CD14-positive monocyte (primary cell): ENCODE results near the gene ZNF470. TPM values are rescaled to one million over a fixed set of nuclear protein-coding genes. Genes with fewer than 3 reads are reported as not detected.

Experiments used
- DNase-seq, 3 donors: peaks; one replicate each; pipeline ENCODE4 v3.0.0-alpha.2; 2011 to 2022
- H2AFZ ChIP-seq: 2 replicates; pipeline ENCODE4 v1.6.0; 2012; ENCODE audit warnings: mild to moderate bottlenecking, low read depth, low read length, inconsistent platforms; ENCODE audit not compliant: insufficient read depth, poor library complexity, severe bottlenecking
- H3K27ac ChIP-seq, 2 donors: 1 replicate in 1 of 2; 2 replicates in 1 of 2; pipeline ENCODE4 v1.5.1; 2012 to 2013; ENCODE audit warnings: low read length in 2 of 2, control low read depth in 1 of 2, inconsistent platforms in 1 of 2, low read depth in 1 of 2, mild to moderate bottlenecking in 1 of 2
- H3K27me3 ChIP-seq, 2 donors: one replicate each; pipeline versions ENCODE4 v1.6.0 to v1.6.1; 2011 to 2013; ENCODE audit warnings: low read length in 2 of 2; ENCODE audit not compliant: control insufficient read depth in 2 of 2, insufficient read depth in 2 of 2
- H3K36me3 ChIP-seq, 2 donors: replicated peaks in 1 of 2; 1 replicate in 1 of 2; 2 replicates in 1 of 2; pipeline versions ENCODE4 v1.5.1 to v1.6.1; 2012 to 2013; ENCODE audit warnings: low read length in 2 of 2, control low read depth in 1 of 2, inconsistent platforms in 1 of 2, mild to moderate bottlenecking in 1 of 2; ENCODE audit not compliant: insufficient read depth in 2 of 2, control insufficient read depth in 1 of 2
- H3K4me1 ChIP-seq, 2 donors: 1 replicate in 1 of 2; 2 replicates in 1 of 2; pipeline versions ENCODE4 v1.5.1 to v1.6.1; 2012 to 2013; ENCODE audit warnings: low read length in 2 of 2, control low read depth in 1 of 2, inconsistent platforms in 1 of 2, mild to moderate bottlenecking in 1 of 2, moderate library complexity in 1 of 2; ENCODE audit not compliant: insufficient read depth in 2 of 2, control insufficient read depth in 1 of 2
- H3K4me2 ChIP-seq: replicated peaks from 2 replicates; pipeline ENCODE3; 2012; ENCODE audit warnings: low read length, moderate library complexity, mild to moderate bottlenecking; ENCODE audit not compliant: poor library complexity, severe bottlenecking; ENCODE audit errors: extremely low read depth
- H3K4me3 ChIP-seq, 3 experiments: fragments of 200-600 bp in 1 of 3; sonication (generic) in 1 of 3; replicated peaks in 1 of 3; 1 replicate in 2 of 3; 2 replicates in 1 of 3; pipeline ENCODE4 v1.5.1; 2011 to 2013; ENCODE audit warnings: low read length in 3 of 3, mild to moderate bottlenecking in 3 of 3, control low read depth in 2 of 3, low read depth in 2 of 3, inconsistent platforms in 1 of 3, moderate library complexity in 1 of 3
- H3K79me2 ChIP-seq: 2 replicates; pipeline ENCODE4 v1.6.0; 2012; ENCODE audit warnings: mild to moderate bottlenecking, control low read depth, inconsistent platforms, low read length, moderate library complexity; ENCODE audit not compliant: insufficient read depth
- H3K9ac ChIP-seq: 2 replicates; pipeline ENCODE4 v1.6.0; 2017; ENCODE audit warnings: low read length, mild to moderate bottlenecking; ENCODE audit not compliant: insufficient read depth, poor library complexity, severe bottlenecking
- H3K9me3 ChIP-seq, 2 donors: replicated peaks in 1 of 2; 1 replicate in 1 of 2; 2 replicates in 1 of 2; pipeline versions ENCODE4 v1.5.1 to v1.6.1; 2012 to 2013; ENCODE audit warnings: low read length in 2 of 2, control low read depth in 1 of 2; ENCODE audit not compliant: control insufficient read depth in 1 of 2, insufficient read depth in 1 of 2
- H4K20me1 ChIP-seq: 2 replicates; pipeline ENCODE4 v1.6.0; 2012; ENCODE audit warnings: mild to moderate bottlenecking, low read length, control low read depth, moderate library complexity; ENCODE audit not compliant: insufficient read depth
- H3K27ac Mint-ChIP-seq, 7 donors: one replicate each; pipeline ENCODE4 v1.8.0; 2020; ENCODE audit warnings: mild to moderate bottlenecking in 7 of 7, mixed read lengths in 7 of 7, moderate library complexity in 6 of 7, inconsistent platforms in 2 of 7
- H3K27me3 Mint-ChIP-seq, 3 donors: one replicate each; pipeline ENCODE4 v1.8.0; 2021 to 2022; ENCODE audit warnings: low read depth in 3 of 3, mild to moderate bottlenecking in 3 of 3, mixed read lengths in 3 of 3, moderate library complexity in 3 of 3, inconsistent platforms in 1 of 3
- H3K36me3 Mint-ChIP-seq, 2 donors: one replicate each; pipeline ENCODE4 v1.8.0; 2020; ENCODE audit warnings: mixed read lengths in 2 of 2, inconsistent platforms in 1 of 2, mild to moderate bottlenecking in 1 of 2
- H3K4me1 Mint-ChIP-seq: one replicate; pipeline ENCODE4 v1.8.0; 2020; ENCODE audit warnings: mild to moderate bottlenecking, mixed read lengths
- H3K4me3 Mint-ChIP-seq, 2 donors: one replicate each; pipeline ENCODE4 v1.8.0; 2020; ENCODE audit warnings: mild to moderate bottlenecking in 2 of 2, mixed read lengths in 2 of 2, moderate library complexity in 1 of 2
- H3K9me3 Mint-ChIP-seq, 7 donors: one replicate each; pipeline ENCODE4 v1.8.0; 2020 to 2022; ENCODE audit warnings: mixed read lengths in 7 of 7, mild to moderate bottlenecking in 6 of 7, moderate library complexity in 6 of 7, inconsistent platforms in 2 of 7
- WGBS: methylation state at CpG from one replicate; pipeline ENCODE4 v1.1.5; 2013; ENCODE audit warnings: missing lambda C conversion rate; ENCODE audit not compliant: insufficient coverage; 5-methylcytosine and 5-hydroxymethylcytosine counted together
- intact Hi-C, 2 donors: fragments of 100-400 bp; cut with micrococcal nuclease; formaldehyde crosslinking; loops; one replicate each; pipeline versions ENCODE4 v1.15.0 to v1.15.1; 2023
- polyA plus RNA-seq, 3 donors: library from polyadenylated mRNA; depleted of rRNA in 1 of 3; unstranded in 2 of 3; stranded (reverse) in 1 of 3; fragments of 300-500 nt in 2 of 3; fragments of >200 nt in 1 of 3; fragmentation: Illumina TruSeq in 2 of 3; gene quantifications; 1 replicate in 2 of 3; 2 replicates in 1 of 3; pipeline ENCODE4 v1.2.3, GENCODE V29; 2012 to 2021
- TF ChIP-seq, protein P1 (sequence below): fragments of 200-600 bp; IDR thresholded peaks from one replicate; pipeline ENCODE4 v1.8.0; 2022; ENCODE audit warnings: antibody characterized with exemption, mild to moderate bottlenecking

Gene ZNF470
- polyA plus RNA-seq, 3 donors = 0.31 to 0.81 (median 0.40) TPM

DNA sequence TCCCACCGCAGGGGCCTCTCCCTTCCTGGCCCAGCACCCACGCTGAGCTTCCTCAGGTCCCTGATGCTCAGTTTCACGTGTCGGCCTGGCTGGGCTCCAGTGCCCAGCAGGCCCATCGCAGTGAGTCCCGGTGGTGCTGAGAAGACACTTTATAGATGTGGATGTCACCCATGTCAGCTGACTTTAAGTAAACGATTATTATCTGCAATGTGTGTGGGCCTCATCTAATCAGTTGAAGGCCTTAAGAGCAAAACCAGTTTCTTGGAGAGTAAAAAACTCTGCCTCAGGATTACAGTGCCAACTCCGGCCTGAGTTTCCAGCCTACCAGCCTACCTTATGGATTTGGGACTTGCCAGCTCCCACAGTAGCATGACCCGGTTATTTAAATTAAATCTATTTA, 58.4 kb downstream of the ZNF470 start:
- H3K27ac ChIP-seq = no peak overlapping the region
- H3K79me2 ChIP-seq = no peaks in the 10 kb centered on the region
- no peaks in the 10 kb centered on the region for H4K20me1 ChIP-seq
- H3K27me3 ChIP-seq = no peaks in the 10 kb centered on the region
- H3K4me2 ChIP-seq = no peak overlapping the region
- H3K4me3 Mint-ChIP-seq = no peak overlapping the region
- peaks cover 14 to 41% of the 10 kb centered on the region in 2 donors for H3K36me3 Mint-ChIP-seq
- no peak for DNase-seq
- H2AFZ ChIP-seq = no peak overlapping the region
- no peak overlapping the region for H3K27ac Mint-ChIP-seq
- no peaks in the 10 kb centered on the region for H3K4me1 Mint-ChIP-seq
- H3K27me3 Mint-ChIP-seq = no peaks in the 10 kb centered on the region
- peaks cover 0 to 42% of the 10 kb centered on the region in 2 donors for H3K36me3 ChIP-seq
- H3K4me1 ChIP-seq = no peaks in the 10 kb centered on the region
- H3K9me3 ChIP-seq = peaks cover 94 to 97% of the 10 kb centered on the region in 2 donors
- peaks cover 69 to 96% (median 92%) of the 10 kb centered on the region in 7 donors for H3K9me3 Mint-ChIP-seq
- TF ChIP-seq, protein P1, sequence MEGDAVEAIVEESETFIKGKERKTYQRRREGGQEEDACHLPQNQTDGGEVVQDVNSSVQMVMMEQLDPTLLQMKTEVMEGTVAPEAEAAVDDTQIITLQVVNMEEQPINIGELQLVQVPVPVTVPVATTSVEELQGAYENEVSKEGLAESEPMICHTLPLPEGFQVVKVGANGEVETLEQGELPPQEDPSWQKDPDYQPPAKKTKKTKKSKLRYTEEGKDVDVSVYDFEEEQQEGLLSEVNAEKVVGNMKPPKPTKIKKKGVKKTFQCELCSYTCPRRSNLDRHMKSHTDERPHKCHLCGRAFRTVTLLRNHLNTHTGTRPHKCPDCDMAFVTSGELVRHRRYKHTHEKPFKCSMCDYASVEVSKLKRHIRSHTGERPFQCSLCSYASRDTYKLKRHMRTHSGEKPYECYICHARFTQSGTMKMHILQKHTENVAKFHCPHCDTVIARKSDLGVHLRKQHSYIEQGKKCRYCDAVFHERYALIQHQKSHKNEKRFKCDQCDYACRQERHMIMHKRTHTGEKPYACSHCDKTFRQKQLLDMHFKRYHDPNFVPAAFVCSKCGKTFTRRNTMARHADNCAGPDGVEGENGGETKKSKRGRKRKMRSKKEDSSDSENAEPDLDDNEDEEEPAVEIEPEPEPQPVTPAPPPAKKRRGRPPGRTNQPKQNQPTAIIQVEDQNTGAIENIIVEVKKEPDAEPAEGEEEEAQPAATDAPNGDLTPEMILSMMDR = no peak
- H3K4me3 ChIP-seq = peak overlapping the region in 1 of 3 experiments; percentile 12
- 94% methylated on average over 6 of the region's 9 CpGs for WGBS
- intact Hi-C loops = no loop called here
- no peak overlapping the region for H3K9ac ChIP-seq

- H3K4me2 ChIP-seq = no peak overlapping the region
- H4K20me1 ChIP-seq = no peaks in the 10 kb centered on the region
- no peaks in the 10 kb centered on the region for H3K27me3 ChIP-seq
- TF ChIP-seq, protein P1 = no peak
- H3K9me3 Mint-ChIP-seq = peaks cover 35 to 84% (median 74%) of the 10 kb centered on the region in 7 donors
- no peaks in the 10 kb centered on the region for H3K4me1 ChIP-seq
- no peak for DNase-seq
- no peaks in the 10 kb centered on the region for H3K36me3 ChIP-seq
- no peak overlapping the region for H3K4me3 Mint-ChIP-seq
- no peak overlapping the region for H3K27ac ChIP-seq
- intact Hi-C loops = no loop called here
- no peaks in the 10 kb centered on the region for H3K36me3 Mint-ChIP-seq
- H3K79me2 ChIP-seq = no peaks in the 10 kb centered on the region
- no peak overlapping the region for H2AFZ ChIP-seq
- peaks cover 75 to 83% of the 10 kb centered on the region in 2 donors for H3K9me3 ChIP-seq
- no peak overlapping the region for H3K9ac ChIP-seq
- H3K27ac Mint-ChIP-seq = no peak overlapping the region
- H3K4me3 ChIP-seq = no peak overlapping the region
- H3K27me3 Mint-ChIP-seq = no peaks in the 10 kb centered on the region
- 25% methylated on average over 1 of the region's 1 CpG for WGBS
- H3K4me1 Mint-ChIP-seq = no peaks in the 10 kb centered on the region
These were observed 65.8 kb downstream of the ZNF470 start for GRCh38 chr19:56633021-56633420.
